Measurements from ENCODE around the gene DNAH2. TPM values are rescaled to one million over a fixed set of nuclear protein-coding genes. Genes with fewer than 3 reads are reported as not detected.

Gene DNAH2
- total RNA-seq, 1 donor from 2014 or later, result 0.72 TPM

GRCh38 chr17:7816926-7817642 lies 99.5 kb downstream of the DNAH2 start:
- Mint-ChIP-seq H3K9me3 (ENCODE audit: unreplicated experiment) (no peaks in the 10 kb centered on the region), H3K4me1 (ENCODE audit: unreplicated experiment) (no peaks in the 10 kb centered on the region), H3K27ac (ENCODE audit: unreplicated experiment) (no peak overlapping the region), H3K4me3 (ENCODE audit: unreplicated experiment) (no peak overlapping the region), H3K27me3 (ENCODE audit: unreplicated experiment) (peaks cover 5% of the 10 kb centered on the region), H3K36me3 (ENCODE audit: low read depth, unreplicated experiment) (no peaks in the 10 kb centered on the region)
- no peak for DNase-seq (ENCODE audit: low spot score)
- TF ChIP-seq CTCF (IDR thresholded peaks at IDR 0.05; ENCODE audit: unreplicated experiment), result no peak

GRCh38 chr17:7817643-7817964 lies 100.1 kb downstream of the DNAH2 start:
- H3K27ac Mint-ChIP-seq (ENCODE audit: unreplicated experiment), result no peak overlapping the region
- H3K27me3 Mint-ChIP-seq (ENCODE audit: unreplicated experiment), result peaks cover 5% of the 10 kb centered on the region
- no peak for TF ChIP-seq CTCF (IDR thresholded peaks at IDR 0.05; ENCODE audit: unreplicated experiment)
- H3K4me3 Mint-ChIP-seq (ENCODE audit: unreplicated experiment), result peak overlapping the region; percentile 65
- no peak for DNase-seq (ENCODE audit: low spot score)
- H3K4me1 Mint-ChIP-seq (ENCODE audit: unreplicated experiment), result no peaks in the 10 kb centered on the region
- no peaks in the 10 kb centered on the region for H3K9me3 Mint-ChIP-seq (ENCODE audit: unreplicated experiment)
- no peaks in the 10 kb centered on the region for H3K36me3 Mint-ChIP-seq (ENCODE audit: low read depth, unreplicated experiment)

GRCh38 chr17:7818026-7818425 lies 100.5 kb downstream of the DNAH2 start:
- Mint-ChIP-seq H3K4me1 (ENCODE audit: unreplicated experiment) (no peaks in the 10 kb centered on the region), H3K36me3 (ENCODE audit: low read depth, unreplicated experiment) (no peaks in the 10 kb centered on the region), H3K27ac (ENCODE audit: unreplicated experiment) (no peak overlapping the region), H3K9me3 (ENCODE audit: unreplicated experiment) (no peaks in the 10 kb centered on the region), H3K27me3 (ENCODE audit: unreplicated experiment) (peaks cover 5% of the 10 kb centered on the region), H3K4me3 (ENCODE audit: unreplicated experiment) (peak overlapping the region; percentile 65)
- no peak for TF ChIP-seq CTCF (IDR thresholded peaks at IDR 0.05; ENCODE audit: unreplicated experiment)
- DNase-seq (ENCODE audit: low spot score), result no peak

GRCh38 chr17:7818746-7819645 lies 101.5 kb downstream of the DNAH2 start:
- Mint-ChIP-seq H3K4me3 (ENCODE audit: unreplicated experiment) (no peak overlapping the region), H3K27ac (ENCODE audit: unreplicated experiment) (no peak overlapping the region), H3K9me3 (ENCODE audit: unreplicated experiment) (no peaks in the 10 kb centered on the region), H3K36me3 (ENCODE audit: low read depth, unreplicated experiment) (no peaks in the 10 kb centered on the region), H3K4me1 (ENCODE audit: unreplicated experiment) (no peaks in the 10 kb centered on the region), H3K27me3 (ENCODE audit: unreplicated experiment) (peaks cover 6% of the 10 kb centered on the region)
- TF ChIP-seq CTCF (IDR thresholded peaks at IDR 0.05; ENCODE audit: unreplicated experiment), result no peak
- DNase-seq (ENCODE audit: low spot score), result no peak

GRCh38 chr17:7820231-7820630 lies 102.7 kb downstream of the DNAH2 start:
- DNase-seq (ENCODE audit: low spot score), result no peak
- no peak for TF ChIP-seq CTCF (IDR thresholded peaks at IDR 0.05; ENCODE audit: unreplicated experiment)
- peaks cover 8% of the 10 kb centered on the region for H3K27me3 Mint-ChIP-seq (ENCODE audit: unreplicated experiment)
- H3K27ac Mint-ChIP-seq (ENCODE audit: unreplicated experiment), result no peak overlapping the region
- no peaks in the 10 kb centered on the region for H3K9me3 Mint-ChIP-seq (ENCODE audit: unreplicated experiment)
- H3K4me1 Mint-ChIP-seq (ENCODE audit: unreplicated experiment), result peaks cover 8% of the 10 kb centered on the region
- no peak overlapping the region for H3K4me3 Mint-ChIP-seq (ENCODE audit: unreplicated experiment)
- no peaks in the 10 kb centered on the region for H3K36me3 Mint-ChIP-seq (ENCODE audit: low read depth, unreplicated experiment)

All from endothelial cell (in vitro differentiated cells).